Right lobe of liver (tissue), 6 donors: ENCODE results near the gene THAP4. TPM values are rescaled to one million over a fixed set of nuclear protein-coding genes. Genes with fewer than 3 reads are reported as not detected.

Experiments used
- ATAC-seq, 4 donors: fragments of 200-7000 bp; cut with Tn5 transposase; one replicate each; pipeline ENCODE4 v1.9.1; 2020; ENCODE audit warnings: mild to moderate bottlenecking in 4 of 4, moderate library complexity in 4 of 4
- DNase-seq, 3 donors: peaks; one replicate each; pipeline ENCODE4 v3.0.0-alpha.2; 2020
- H3K27ac ChIP-seq, 3 donors: fragments of 200-600 bp; one replicate each; pipeline ENCODE4 v1.8.0; 2022
- H3K27me3 ChIP-seq, 2 donors: fragments of 200-600 bp; one replicate each; pipeline ENCODE4 v1.8.0; 2022
- H3K36me3 ChIP-seq, 4 donors: fragments of 200-600 bp; sonication (generic) in 1 of 4; one replicate each; pipeline versions ENCODE4 v1.5.1 to v1.8.0; 2017 to 2022; ENCODE audit warnings: control low read depth in 1 of 4
- H3K4me1 ChIP-seq, 4 donors: fragments of 200-600 bp; sonication (generic) in 1 of 4; one replicate each; pipeline versions ENCODE4 v1.5.1 to v1.8.0; 2017 to 2022; ENCODE audit warnings: control low read depth in 1 of 4
- H3K4me3 ChIP-seq, 3 donors: fragments of 200-600 bp; one replicate each; pipeline ENCODE4 v1.8.0; 2022
- H3K9me3 ChIP-seq, 4 donors: fragments of 200-600 bp; sonication (generic) in 1 of 4; one replicate each; pipeline versions ENCODE4 v1.5.1 to v1.8.0; 2017 to 2022; ENCODE audit warnings: control low read depth in 1 of 4
- CTCF ChIP-seq, 4 donors: fragments of 200-600 bp in 3 of 4; fragments of 450-650 bp in 1 of 4; IDR thresholded peaks; one replicate each; pipeline versions ENCODE4 v1.5.1 to v1.8.0; 2016 to 2022; ENCODE audit warnings: antibody characterized with exemption in 4 of 4, mild to moderate bottlenecking in 2 of 4
- POLR2A ChIP-seq: fragments of 450-650 bp; IDR thresholded peaks from one replicate; pipeline ENCODE4 v1.6.1; 2017; ENCODE audit warnings: antibody characterized with exemption, mild to moderate bottlenecking
- WGBS: methylation state at CpG from one replicate; pipeline ENCODE4 v1.1.6; 2018; ENCODE audit warnings: low coverage, low lambda C conversion rate; ENCODE audit not compliant: insufficient coverage; ENCODE audit errors: missing lambda C conversion rate; 5-methylcytosine and 5-hydroxymethylcytosine counted together
- intact Hi-C, 2 donors: fragments of 100-400 bp; cut with DNase I; formaldehyde crosslinking; loops; one replicate each; pipeline versions ENCODE4 v1.11.2 to v1.14.1; 2022
- total RNA-seq, 6 experiments: library from RNA; depleted of rRNA in 2 of 6; stranded (reverse); fragments of >200 nt in 2 of 6; fragmentation: NEBNext Ultra II Directional in 3 of 6; extraction: Animal tissue kit (Norgen Biotek cat#: 25700) in 3 of 6; gene quantifications; one replicate each; pipeline versions ENCODE4 v1.1.0 to v1.2.4, GENCODE V29; 2016 to 2023
- donor health status: DM: no; HTN: yes; CAD: no.
- donor health status: DM: no; HTN: no; CAD: no.
- donor health status: DM: no; HTN: no; CAD: no.
- donor health status: DM: no; HTN: yes; CAD: no.
- donor health status: DM: no; HTN: yes; CAD: no.

The THAP4 gene
- total RNA-seq, 6 experiments from 2014 or later, result 22.1 to 39.2 (median 25.0) TPM

GRCh38 chr2:241638940-241639339 is 2.0 kb upstream of the THAP4 start:
- Histone ChIP-seq H3K4me3 (no peak overlapping the region), H3K27ac (no peak overlapping the region), H3K9me3 (no peaks in the 10 kb centered on the region), H3K36me3 (peaks cover 0 to 9% (median under 1%) of the 10 kb centered on the region in 4 donors), H3K27me3 (no peaks in the 10 kb centered on the region), H3K4me1 (peaks cover 0 to 20% (median 4%) of the 10 kb centered on the region in 4 donors)
- TF ChIP-seq CTCF (IDR thresholded peaks at IDR 0.05) (no peak), POLR2A (no peak)
- ATAC-seq (no peak), DNase-seq (no peak)
- 100% methylated on average over 3 of the region's 14 CpGs for WGBS
- intact Hi-C loops, result no loop called here

- peak in 1 of 3 donors; percentile 65 for DNase-seq
- peak in 3 of 4 donors; percentile 1 to 7 (median 3) for ATAC-seq
- TF ChIP-seq CTCF (IDR thresholded peaks at IDR 0.05), result no peak
- no peak for TF ChIP-seq POLR2A
Measured at GRCh38 chr2:241637795-241638660, 1.1 kb upstream of the THAP4 start.

GRCh38 chr2:241636182-241637017 is 558 bp downstream of the THAP4 start:
- Histone ChIP-seq H3K27me3 (no peaks in the 10 kb centered on the region), H3K4me1 (peaks cover 0 to 20% (median 4%) of the 10 kb centered on the region in 4 donors), H3K36me3 (peaks cover 0 to 34% (median 13%) of the 10 kb centered on the region in 4 donors), H3K4me3 (peak overlapping the region; percentile 84 to 89 (median 85)), H3K27ac (peak overlapping the region in 2 of 3 donors; percentile 94 to 98), H3K9me3 (no peaks in the 10 kb centered on the region)
- ATAC-seq (peak; percentile 57 to 72 (median 70)), DNase-seq (peak; percentile 75 to 77 (median 76))
- under 1% methylated on average over 13 of the region's 97 CpGs for WGBS
- intact Hi-C loops, result no loop called here
- TF ChIP-seq CTCF (IDR thresholded peaks at IDR 0.05), result no peak
- no peak for TF ChIP-seq POLR2A

More at GRCh38 chr2:241637795-241638660, 1.1 kb upstream of the THAP4 start:
- no peaks in the 10 kb centered on the region for H3K9me3 ChIP-seq
- peak overlapping the region in 2 of 3 donors; percentile 94 to 98 for H3K27ac ChIP-seq
- no peaks in the 10 kb centered on the region for H3K27me3 ChIP-seq
- peaks cover 0 to 20% (median 4%) of the 10 kb centered on the region in 4 donors for H3K4me1 ChIP-seq
- intact Hi-C loops, result no loop called here
- peaks cover 0 to 18% (median 5%) of the 10 kb centered on the region in 4 donors for H3K36me3 ChIP-seq
- 0% methylated on average over 29 of the region's 67 CpGs for WGBS
- H3K4me3 ChIP-seq, result peak overlapping the region; percentile 84 to 89 (median 85)

- H3K4me3 ChIP-seq, result peak overlapping the region; percentile 84 to 89 (median 85)
- TF ChIP-seq POLR2A (no peak), CTCF (IDR thresholded peaks at IDR 0.05) (no peak)
- no peaks in the 10 kb centered on the region for H3K27me3 ChIP-seq
- ATAC-seq (no peak), DNase-seq (no peak)
- H3K36me3 ChIP-seq, result peaks cover 0 to 39% (median 16%) of the 10 kb centered on the region in 4 donors
- H3K27ac ChIP-seq, result peak overlapping the region in 1 of 3 donors; percentile 94
- no peaks in the 10 kb centered on the region for H3K9me3 ChIP-seq
- peaks cover 0 to 20% (median 4%) of the 10 kb centered on the region in 4 donors for H3K4me1 ChIP-seq
- intact Hi-C loops, result no loop called here
- 8% methylated on average over 6 of the region's 6 CpGs for WGBS
Measured at GRCh38 chr2:241635756-241636155, 1.2 kb downstream of the THAP4 start.
